Measurements from ENCODE around the gene ZNF479. TPM values are rescaled to one million over a fixed set of nuclear protein-coding genes. Genes with fewer than 3 reads are reported as not detected.
"Not testable (repeated sequence)": the region's sequence is repeated elsewhere in the genome, so short reads cannot be mapped to it uniquely, and the experiment has no call there.

The ZNF479 gene
- not detected in 3 replicates for total RNA-seq

DNA sequence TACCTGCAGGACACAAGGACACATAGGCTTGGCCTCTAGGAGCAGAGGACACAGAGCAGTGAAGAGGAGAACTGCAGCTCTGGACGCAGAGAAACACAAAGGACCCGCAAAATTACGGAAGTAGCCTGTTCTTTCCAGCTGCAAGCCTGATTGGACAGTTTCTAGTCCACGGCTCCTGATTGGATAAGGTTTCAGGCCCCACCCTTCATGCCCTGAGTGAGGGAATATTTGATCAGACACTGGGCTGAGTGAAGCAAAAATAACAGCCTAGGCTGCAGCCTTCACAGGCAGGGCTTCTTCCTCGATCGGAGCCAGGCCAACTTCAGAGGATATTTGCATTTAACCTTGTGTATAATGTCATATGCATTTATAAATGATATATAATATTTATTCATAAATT, at the start of gene ZNF479:
ZNF479 (minus strand) TSS at position 101 of the 400 bp plus-strand sequence. CDS start 112 bp downstream, outside the sequence.
- H3K9me3 Mint-ChIP-seq, result peaks cover 48% of the 10 kb centered on the region
- H3K4me1 Mint-ChIP-seq; H3K27ac Mint-ChIP-seq; H3K4me3 Mint-ChIP-seq; H3K27me3 Mint-ChIP-seq (ENCODE audit: low read depth); H3K36me3 Mint-ChIP-seq; DNase-seq (ENCODE audit: low spot score in 2 of 2, unreplicated experiment in 2 of 2): not testable (repeated sequence)

DNA sequence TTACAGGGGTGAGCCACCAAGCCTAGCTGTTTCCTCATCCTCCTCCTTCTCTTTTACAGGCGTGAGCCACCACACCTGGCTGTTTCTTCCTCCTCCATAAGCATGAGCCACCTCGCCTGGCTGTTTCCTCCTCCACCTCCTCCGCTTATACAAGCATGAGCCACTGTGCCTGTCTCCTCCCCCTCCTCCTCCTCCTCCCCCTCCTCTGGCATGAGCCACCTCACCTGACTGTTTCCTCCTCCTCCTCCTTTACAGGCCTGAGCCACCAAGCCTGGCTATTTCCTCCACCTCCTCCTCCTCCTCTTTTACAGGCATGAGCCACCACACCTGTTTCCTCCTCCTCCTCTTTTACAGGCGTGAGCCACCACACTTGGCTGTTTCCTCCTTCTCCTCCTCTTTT, 49.8 kb upstream of the ZNF479 start:
- Mint-ChIP-seq H3K4me1 (no peaks in the 10 kb centered on the region), H3K27me3 (ENCODE audit: low read depth) (no peaks in the 10 kb centered on the region), H3K27ac (no peak overlapping the region), H3K36me3 (no peaks in the 10 kb centered on the region), H3K9me3 (peaks cover 21% of the 10 kb centered on the region), H3K4me3 (no peak overlapping the region)
- DNase-seq (ENCODE audit: low spot score in 2 of 2, unreplicated experiment in 2 of 2), result no peak
- TF ChIP-seq, protein P1, sequence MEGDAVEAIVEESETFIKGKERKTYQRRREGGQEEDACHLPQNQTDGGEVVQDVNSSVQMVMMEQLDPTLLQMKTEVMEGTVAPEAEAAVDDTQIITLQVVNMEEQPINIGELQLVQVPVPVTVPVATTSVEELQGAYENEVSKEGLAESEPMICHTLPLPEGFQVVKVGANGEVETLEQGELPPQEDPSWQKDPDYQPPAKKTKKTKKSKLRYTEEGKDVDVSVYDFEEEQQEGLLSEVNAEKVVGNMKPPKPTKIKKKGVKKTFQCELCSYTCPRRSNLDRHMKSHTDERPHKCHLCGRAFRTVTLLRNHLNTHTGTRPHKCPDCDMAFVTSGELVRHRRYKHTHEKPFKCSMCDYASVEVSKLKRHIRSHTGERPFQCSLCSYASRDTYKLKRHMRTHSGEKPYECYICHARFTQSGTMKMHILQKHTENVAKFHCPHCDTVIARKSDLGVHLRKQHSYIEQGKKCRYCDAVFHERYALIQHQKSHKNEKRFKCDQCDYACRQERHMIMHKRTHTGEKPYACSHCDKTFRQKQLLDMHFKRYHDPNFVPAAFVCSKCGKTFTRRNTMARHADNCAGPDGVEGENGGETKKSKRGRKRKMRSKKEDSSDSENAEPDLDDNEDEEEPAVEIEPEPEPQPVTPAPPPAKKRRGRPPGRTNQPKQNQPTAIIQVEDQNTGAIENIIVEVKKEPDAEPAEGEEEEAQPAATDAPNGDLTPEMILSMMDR (IDR thresholded peaks at IDR 0.05; ENCODE audit: unreplicated experiment), result no peak

DNA sequence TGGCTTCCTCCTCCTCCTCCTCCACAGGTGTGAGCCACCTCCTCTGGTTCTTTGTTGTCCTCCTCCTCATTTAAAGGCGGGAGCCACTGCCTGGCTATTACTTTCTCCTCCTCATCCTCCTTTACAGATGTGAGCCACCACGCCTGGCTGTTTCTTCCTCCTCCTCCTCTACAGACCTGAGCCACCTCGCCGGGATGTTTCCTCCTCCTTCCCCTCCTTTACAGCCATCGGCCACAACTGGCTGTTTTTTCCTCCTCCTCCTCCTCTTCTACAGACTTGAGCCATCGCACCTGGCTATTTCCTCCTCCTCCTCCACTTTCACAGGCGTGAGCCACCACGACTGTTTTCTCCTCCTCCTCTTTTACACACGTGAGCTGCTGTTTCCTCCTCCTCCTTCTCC, 49.0 kb upstream of the ZNF479 start:
- Mint-ChIP-seq H3K4me3 (no peak overlapping the region), H3K9me3 (peaks cover 21% of the 10 kb centered on the region), H3K4me1 (no peaks in the 10 kb centered on the region), H3K27me3 (ENCODE audit: low read depth) (no peaks in the 10 kb centered on the region), H3K27ac (no peak overlapping the region), H3K36me3 (no peaks in the 10 kb centered on the region)
- DNase-seq (ENCODE audit: low spot score in 2 of 2, unreplicated experiment in 2 of 2), result no peak
- TF ChIP-seq, protein P1 (IDR thresholded peaks at IDR 0.05; ENCODE audit: unreplicated experiment), result no peak

DNA sequence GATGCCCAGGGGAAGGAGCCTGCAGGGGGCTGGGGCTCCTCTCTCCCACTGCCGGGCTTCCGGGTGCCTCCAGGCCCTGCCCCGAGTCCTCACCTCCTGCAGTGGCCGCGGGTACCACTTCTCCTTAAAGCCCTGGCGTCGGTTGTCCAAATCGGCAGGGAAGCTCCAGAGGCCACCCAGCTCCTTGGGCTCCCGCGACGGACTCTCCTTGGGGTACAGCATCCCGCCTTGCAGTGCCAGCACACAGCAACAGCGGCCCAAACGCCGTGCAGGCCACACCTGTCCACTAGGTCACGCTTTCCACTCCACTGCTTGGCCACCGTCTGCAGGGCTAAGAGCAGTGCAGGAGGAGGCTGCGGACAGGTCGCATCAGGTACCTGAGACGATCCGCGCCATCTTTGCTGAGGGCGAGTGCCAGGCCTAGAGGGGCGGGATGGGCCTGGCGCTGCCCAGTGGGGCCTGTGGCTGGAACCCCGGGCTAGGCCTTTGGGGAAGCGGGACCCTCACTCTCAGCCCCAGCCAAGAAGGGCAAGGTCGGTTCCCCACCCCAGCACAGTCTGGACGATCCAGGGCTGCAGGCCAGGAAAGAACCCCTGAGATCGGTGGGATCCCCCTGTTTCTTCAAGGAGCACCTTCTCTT, 47.7 kb upstream of the ZNF479 start:
- no peak for DNase-seq (ENCODE audit: low spot score in 2 of 2, unreplicated experiment in 2 of 2)
- TF ChIP-seq, protein P1 (IDR thresholded peaks at IDR 0.05; ENCODE audit: unreplicated experiment), result no peak
- Mint-ChIP-seq H3K36me3 (no peaks in the 10 kb centered on the region), H3K4me1 (no peaks in the 10 kb centered on the region), H3K27me3 (ENCODE audit: low read depth) (no peaks in the 10 kb centered on the region), H3K4me3 (no peak overlapping the region), H3K27ac (no peak overlapping the region), H3K9me3 (peaks cover 21% of the 10 kb centered on the region)

DNA sequence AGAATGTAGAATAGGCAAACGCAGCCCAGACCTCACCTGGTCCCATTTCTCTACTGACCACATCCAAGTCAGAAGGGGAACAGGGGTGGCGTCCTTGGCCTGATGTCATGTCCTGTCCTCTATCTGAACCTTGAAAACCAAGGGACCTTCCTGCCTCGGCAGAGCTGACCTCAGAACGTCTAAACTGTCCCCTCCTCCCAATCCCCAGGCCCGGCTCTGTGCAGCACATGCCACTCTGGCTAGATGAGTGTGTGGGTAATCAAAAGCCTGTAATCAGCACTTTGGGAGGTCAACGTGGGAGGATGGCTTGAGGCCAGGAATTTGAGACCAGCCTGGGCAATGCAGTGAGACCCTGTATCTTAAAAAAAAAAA, 46.5 kb upstream of the ZNF479 start:
- no peaks in the 10 kb centered on the region for H3K27me3 Mint-ChIP-seq (ENCODE audit: low read depth)
- no peaks in the 10 kb centered on the region for H3K36me3 Mint-ChIP-seq
- no peak overlapping the region for H3K27ac Mint-ChIP-seq
- no peak for DNase-seq (ENCODE audit: low spot score in 2 of 2, unreplicated experiment in 2 of 2)
- peaks cover 21% of the 10 kb centered on the region for H3K9me3 Mint-ChIP-seq
- no peaks in the 10 kb centered on the region for H3K4me1 Mint-ChIP-seq
- no peak overlapping the region for H3K4me3 Mint-ChIP-seq
- TF ChIP-seq, protein P1 (IDR thresholded peaks at IDR 0.05; ENCODE audit: unreplicated experiment), result no peak

DNA sequence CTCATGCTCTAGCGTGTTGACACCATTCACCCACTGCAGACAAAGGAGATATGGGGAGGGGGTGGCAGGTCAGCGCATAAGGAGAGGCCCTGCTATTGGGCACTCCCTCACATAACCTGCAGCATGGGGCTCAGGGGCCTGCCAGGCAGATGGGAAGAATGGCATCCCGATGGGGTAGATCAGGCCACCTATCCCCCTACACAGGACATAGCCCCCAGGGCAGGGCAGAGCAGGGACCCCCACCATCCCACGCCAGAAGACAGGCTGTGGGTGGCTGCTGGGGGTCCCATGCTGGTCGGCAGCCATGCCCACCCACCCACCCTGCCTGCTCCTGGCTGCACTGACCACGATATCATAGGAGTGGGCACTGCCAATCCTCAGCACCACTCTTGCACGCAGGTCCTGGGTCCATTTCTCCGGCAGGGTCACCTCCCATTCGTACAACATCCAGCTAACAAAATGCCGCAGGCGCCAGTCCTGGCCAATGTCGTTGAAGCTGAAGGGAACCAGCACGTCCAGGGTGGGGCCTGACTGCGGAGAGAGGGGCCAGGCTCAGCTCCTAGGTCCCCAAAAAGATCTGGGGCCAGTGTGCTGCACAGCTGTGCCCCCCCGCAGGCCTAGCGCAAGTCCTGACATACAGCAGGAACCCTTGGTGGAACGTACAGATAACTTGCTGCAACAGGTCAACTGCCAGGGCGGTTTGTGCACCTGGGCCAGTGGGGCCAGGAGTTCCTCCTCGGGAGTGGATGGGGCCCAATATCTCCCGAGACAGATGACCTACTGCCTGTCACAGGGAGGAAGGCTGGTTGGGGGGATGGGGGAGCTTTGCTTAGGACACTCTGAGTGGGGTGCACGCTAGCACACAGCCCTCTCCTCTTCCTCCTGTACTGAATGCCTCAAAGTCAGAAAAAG, 45.9 kb upstream of the ZNF479 start:
- TF ChIP-seq, protein P1 (IDR thresholded peaks at IDR 0.05; ENCODE audit: unreplicated experiment), result no peak
- Mint-ChIP-seq H3K27ac (no peak overlapping the region), H3K9me3 (peaks cover 21% of the 10 kb centered on the region), H3K4me1 (no peaks in the 10 kb centered on the region), H3K36me3 (no peaks in the 10 kb centered on the region), H3K27me3 (ENCODE audit: low read depth) (no peaks in the 10 kb centered on the region), H3K4me3 (no peak overlapping the region)
- DNase-seq (ENCODE audit: low spot score in 2 of 2, unreplicated experiment in 2 of 2), result no peak
